K562 (cell line): Measurements from ENCODE around the gene SLFN14.

Experiments used
- DDX20 ChIP-seq: fragments of 450-650 bp; IDR thresholded peaks from 2 replicates; pipeline ENCODE4 v1.6.1; 2016; ENCODE audit warnings: missing genetic modification characterization, low read depth, mild to moderate bottlenecking, missing compliant biosample characterization, moderate library complexity
- EP300 ChIP-seq: IDR thresholded peaks from 2 replicates; pipeline ENCODE4 v1.6.1; 2012; ENCODE audit warnings: low read length, improper control_type of control experiment
- HMG20A ChIP-seq: fragments of 450-650 bp; formaldehyde crosslinking; conservative IDR thresholded peaks from 2 replicates; pipeline ENCODE4 v1.4.0; 2020; ENCODE audit warnings: mild to moderate bottlenecking, mixed read lengths
- KHSRP ChIP-seq: fragments of 450-650 bp; IDR thresholded peaks from 2 replicates; pipeline ENCODE4 v1.6.1; 2017
- SIX5 ChIP-seq, 2 experiments: IDR thresholded peaks; 2 replicates each; pipeline ENCODE4 v1.6.1; 2011; ENCODE audit warnings: low read length in 2 of 2, borderline replicate concordance in 1 of 2, low read depth in 1 of 2, mild to moderate bottlenecking in 1 of 2, moderate library complexity in 1 of 2; ENCODE audit not compliant: insufficient read depth in 1 of 2
- SMC3 ChIP-seq: conservative IDR thresholded peaks from 2 replicates; pipeline ENCODE4 v1.6.1; 2011; ENCODE audit warnings: low read depth, low read length, improper control_type of control experiment; ENCODE audit not compliant: insufficient read depth
- STAT5B ChIP-seq: fragments of 250-450 bp; sonication (Bioruptor Pico); IDR thresholded peaks from 2 replicates; pipeline ENCODE4 v1.8.0; 2021; ENCODE audit warnings: mild to moderate bottlenecking, inconsistent platforms
- ZFP1 ChIP-seq: fragments of 450-650 bp; formaldehyde crosslinking; IDR thresholded peaks from 2 replicates; pipeline ENCODE4 v1.4.0; 2020; ENCODE audit warnings: mild to moderate bottlenecking, mixed read lengths
- ZNF644 ChIP-seq: fragments of 200-800 bp; sonication (Bioruptor generic); IDR thresholded peaks from 2 replicates; pipeline ENCODE4 v1.6.1; 2016; ENCODE audit warnings: low read depth, missing genetic modification characterization, missing compliant biosample characterization
- TF ChIP-seq, protein P1 (sequence below), 3 experiments: IDR thresholded peaks in 2 of 3; conservative IDR thresholded peaks in 1 of 3; 2 replicates each; pipeline ENCODE4 v1.5.1; 2011 to 2012; ENCODE audit warnings: low read length in 3 of 3, mild to moderate bottlenecking in 3 of 3, control low read depth in 2 of 3, improper control_type of control experiment in 1 of 3, inconsistent platforms in 1 of 3, low read depth in 1 of 3, mixed read lengths in 1 of 3, moderate library complexity in 1 of 3; ENCODE audit not compliant: insufficient read depth in 2 of 3

DNA sequence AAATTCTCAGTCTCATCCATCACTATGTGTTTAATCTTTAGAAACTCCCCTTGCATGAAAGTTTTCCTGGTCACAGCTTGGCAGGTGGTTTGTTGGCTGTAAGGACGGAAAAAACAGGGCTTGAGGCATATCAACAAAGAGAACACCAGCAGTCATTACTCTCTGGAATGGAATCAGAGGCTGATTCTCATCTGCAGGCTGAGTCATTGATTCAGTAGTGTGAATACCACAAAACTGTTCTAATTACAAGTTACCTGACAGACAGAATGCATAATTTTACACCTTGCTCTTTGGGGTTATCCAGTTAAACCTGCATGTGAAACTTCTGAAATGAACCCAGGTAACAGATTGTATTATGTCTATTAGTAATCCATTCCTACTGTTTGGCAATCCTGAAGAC lies 11.6 kb downstream of the SLFN14 start:
- TF ChIP-seq ZFP1 (CRISPR knock-in tag) (no peak), SMC3 (no peak), HMG20A (CRISPR knock-in tag) (no peak), EP300 (no peak), ZNF644 (tag) (no peak), KHSRP (no peak), SIX5 (IDR thresholded peaks at IDR 0.05; ENCODE audit: borderline replicate concordance in 1 of 2, insufficient read depth in 1 of 2, low read depth in 1 of 2, low read length in 2 of 2) (no peak), STAT5B (CRISPR knock-in tag) (no peak), DDX20 (tag) (no peak)
- TF ChIP-seq, protein P1, sequence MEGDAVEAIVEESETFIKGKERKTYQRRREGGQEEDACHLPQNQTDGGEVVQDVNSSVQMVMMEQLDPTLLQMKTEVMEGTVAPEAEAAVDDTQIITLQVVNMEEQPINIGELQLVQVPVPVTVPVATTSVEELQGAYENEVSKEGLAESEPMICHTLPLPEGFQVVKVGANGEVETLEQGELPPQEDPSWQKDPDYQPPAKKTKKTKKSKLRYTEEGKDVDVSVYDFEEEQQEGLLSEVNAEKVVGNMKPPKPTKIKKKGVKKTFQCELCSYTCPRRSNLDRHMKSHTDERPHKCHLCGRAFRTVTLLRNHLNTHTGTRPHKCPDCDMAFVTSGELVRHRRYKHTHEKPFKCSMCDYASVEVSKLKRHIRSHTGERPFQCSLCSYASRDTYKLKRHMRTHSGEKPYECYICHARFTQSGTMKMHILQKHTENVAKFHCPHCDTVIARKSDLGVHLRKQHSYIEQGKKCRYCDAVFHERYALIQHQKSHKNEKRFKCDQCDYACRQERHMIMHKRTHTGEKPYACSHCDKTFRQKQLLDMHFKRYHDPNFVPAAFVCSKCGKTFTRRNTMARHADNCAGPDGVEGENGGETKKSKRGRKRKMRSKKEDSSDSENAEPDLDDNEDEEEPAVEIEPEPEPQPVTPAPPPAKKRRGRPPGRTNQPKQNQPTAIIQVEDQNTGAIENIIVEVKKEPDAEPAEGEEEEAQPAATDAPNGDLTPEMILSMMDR (IDR thresholded peaks at IDR 0.05 in 2 of 3, conservative IDR thresholded peaks at IDR 0.05 in 1 of 3; ENCODE audit: insufficient read depth in 2 of 3, low read depth in 1 of 3, low read length in 3 of 3), result no peak
